HFFc6 (cell line): Measurements from ENCODE around the gene MAGI1. TPM values are rescaled to one million over a fixed set of nuclear protein-coding genes. Genes with fewer than 3 reads are reported as not detected.
A peak's percentile ranks its signal among the peaks of the same experiment; 100 is the strongest.

Experiments
- DNase-seq: peaks from one replicate; pipeline ENCODE4 v3.0.0-alpha.2; 2018
- H3K27ac Mint-ChIP-seq: 2 replicates; pipeline ENCODE4 v1.8.0; 2020; ENCODE audit warnings: mild to moderate bottlenecking, mixed read lengths
- H3K27me3 Mint-ChIP-seq: 2 replicates; pipeline ENCODE4 v1.8.0; 2021; ENCODE audit warnings: mild to moderate bottlenecking, moderate library complexity, mixed read lengths; ENCODE audit not compliant: insufficient read depth
- H3K36me3 Mint-ChIP-seq: 2 replicates; pipeline ENCODE4 v1.8.0; 2021; ENCODE audit warnings: low read depth, mixed read lengths
- H3K4me1 Mint-ChIP-seq: 2 replicates; pipeline ENCODE4 v1.8.0; 2020; ENCODE audit warnings: low read depth, mixed read lengths
- H3K4me3 Mint-ChIP-seq: 2 replicates; pipeline ENCODE4 v1.8.0; 2020; ENCODE audit warnings: mild to moderate bottlenecking, moderate library complexity, mixed read lengths
- H3K9me3 Mint-ChIP-seq: 2 replicates; pipeline ENCODE4 v1.8.0; 2020; ENCODE audit warnings: mild to moderate bottlenecking, mixed read lengths
- total RNA-seq, 6 experiments: library from RNA; stranded (reverse); fragmentation: NEBNext Ultra II Directional; extraction: Animal tissue kit (Norgen Biotek cat#: 25700); gene quantifications; 2 replicates in 1 of 6; 3 replicates in 5 of 6; pipeline ENCODE4 v1.2.3, GENCODE V29; 2021
- TF ChIP-seq, protein P1 (sequence below): fragments of 200-600 bp; sonication (generic); IDR thresholded peaks from 2 replicates; pipeline ENCODE4 v1.5.0; 2021; ENCODE audit warnings: antibody characterized with exemption, mild to moderate bottlenecking

MAGI1 gene
- total RNA-seq, 6 experiments from 2014 or later: 21.1 to 30.5 (median 22.4) TPM

DNA sequence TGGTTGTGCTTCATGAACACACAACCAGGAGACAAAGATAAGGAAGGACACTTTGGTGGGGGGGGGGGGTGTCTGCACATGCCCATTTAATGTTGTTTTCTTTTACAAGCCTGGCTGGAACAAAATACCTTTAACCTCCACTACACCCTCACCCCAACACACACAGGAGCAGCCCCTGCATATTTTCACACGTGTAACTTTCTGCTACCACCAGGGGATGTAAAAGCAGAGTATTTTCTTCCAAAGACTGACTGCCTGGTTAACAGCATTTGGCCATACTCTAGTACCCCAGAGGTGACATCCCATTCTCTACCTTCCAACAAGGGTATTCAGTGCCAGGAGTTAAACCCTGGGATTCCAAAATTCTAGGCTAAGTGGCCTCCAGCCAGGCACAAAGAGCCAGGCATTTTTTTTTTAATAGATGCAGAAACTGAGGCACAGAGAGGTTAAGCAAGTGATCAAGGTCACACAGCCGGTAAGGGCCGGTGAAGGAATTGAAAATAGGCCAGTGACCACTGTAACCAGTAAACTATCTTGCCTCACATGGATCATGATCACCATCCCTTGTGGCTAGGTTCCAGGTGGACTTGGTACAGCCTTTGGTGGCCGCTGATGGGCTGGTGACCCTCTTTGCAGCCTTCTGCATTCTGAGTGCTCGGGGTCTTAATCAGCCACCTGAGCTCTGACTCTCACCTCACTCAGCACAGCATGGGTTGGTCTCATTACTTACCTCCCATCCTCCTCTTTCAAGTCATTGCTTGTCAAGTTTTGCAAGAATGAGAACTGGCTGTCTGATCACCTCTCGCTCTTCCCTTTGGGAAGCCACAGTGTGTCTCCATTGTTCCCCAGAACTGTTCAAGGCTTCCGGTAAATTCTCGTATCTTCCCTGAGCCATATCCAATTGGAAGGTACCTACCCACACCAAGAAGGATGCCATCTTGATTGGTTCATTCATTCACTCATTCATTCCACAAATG is 20.4 kb downstream of the MAGI1 start:
- DNase-seq: no peak
- H3K36me3 Mint-ChIP-seq: no peaks in the 10 kb centered on the region
- no peak overlapping the region for H3K4me3 Mint-ChIP-seq
- H3K4me1 Mint-ChIP-seq: peaks cover 43% of the 10 kb centered on the region
- H3K27ac Mint-ChIP-seq: no peak overlapping the region
- H3K27me3 Mint-ChIP-seq: no peaks in the 10 kb centered on the region; the same call in 1 of the 2 replicates
- H3K9me3 Mint-ChIP-seq: no peaks in the 10 kb centered on the region
- TF ChIP-seq, protein P1, sequence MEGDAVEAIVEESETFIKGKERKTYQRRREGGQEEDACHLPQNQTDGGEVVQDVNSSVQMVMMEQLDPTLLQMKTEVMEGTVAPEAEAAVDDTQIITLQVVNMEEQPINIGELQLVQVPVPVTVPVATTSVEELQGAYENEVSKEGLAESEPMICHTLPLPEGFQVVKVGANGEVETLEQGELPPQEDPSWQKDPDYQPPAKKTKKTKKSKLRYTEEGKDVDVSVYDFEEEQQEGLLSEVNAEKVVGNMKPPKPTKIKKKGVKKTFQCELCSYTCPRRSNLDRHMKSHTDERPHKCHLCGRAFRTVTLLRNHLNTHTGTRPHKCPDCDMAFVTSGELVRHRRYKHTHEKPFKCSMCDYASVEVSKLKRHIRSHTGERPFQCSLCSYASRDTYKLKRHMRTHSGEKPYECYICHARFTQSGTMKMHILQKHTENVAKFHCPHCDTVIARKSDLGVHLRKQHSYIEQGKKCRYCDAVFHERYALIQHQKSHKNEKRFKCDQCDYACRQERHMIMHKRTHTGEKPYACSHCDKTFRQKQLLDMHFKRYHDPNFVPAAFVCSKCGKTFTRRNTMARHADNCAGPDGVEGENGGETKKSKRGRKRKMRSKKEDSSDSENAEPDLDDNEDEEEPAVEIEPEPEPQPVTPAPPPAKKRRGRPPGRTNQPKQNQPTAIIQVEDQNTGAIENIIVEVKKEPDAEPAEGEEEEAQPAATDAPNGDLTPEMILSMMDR: 0 out of 2 replicates have a peak, but pooled peaks have one; percentile 15

DNA sequence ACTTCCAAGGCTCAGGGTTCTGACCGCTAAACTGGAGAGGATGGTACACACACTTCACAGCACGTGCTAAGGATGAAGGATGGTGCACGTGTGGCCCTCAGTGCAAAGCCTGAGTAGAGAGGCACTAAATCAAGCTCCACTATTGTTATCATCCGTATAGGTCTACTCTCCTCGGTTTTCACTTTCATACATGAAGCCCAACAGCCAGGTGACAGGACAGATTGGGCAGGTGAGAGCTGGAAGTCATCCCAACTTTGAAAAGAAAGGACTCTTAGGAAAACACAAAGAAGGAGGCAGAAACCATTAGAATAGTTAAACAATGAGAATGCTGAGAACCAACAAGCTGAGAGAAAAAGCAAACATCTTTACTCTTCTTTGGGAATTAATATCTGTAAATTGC is 21.1 kb downstream of the MAGI1 start:
- Mint-ChIP-seq H3K4me1 (peaks cover 35% of the 10 kb centered on the region), H3K9me3 (no peaks in the 10 kb centered on the region), H3K36me3 (no peaks in the 10 kb centered on the region), H3K4me3 (no peak overlapping the region), H3K27ac (no peak overlapping the region), H3K27me3 (no peaks in the 10 kb centered on the region; the same call in 1 of the 2 replicates)
- no peak for DNase-seq
- TF ChIP-seq, protein P1: no peak

DNA sequence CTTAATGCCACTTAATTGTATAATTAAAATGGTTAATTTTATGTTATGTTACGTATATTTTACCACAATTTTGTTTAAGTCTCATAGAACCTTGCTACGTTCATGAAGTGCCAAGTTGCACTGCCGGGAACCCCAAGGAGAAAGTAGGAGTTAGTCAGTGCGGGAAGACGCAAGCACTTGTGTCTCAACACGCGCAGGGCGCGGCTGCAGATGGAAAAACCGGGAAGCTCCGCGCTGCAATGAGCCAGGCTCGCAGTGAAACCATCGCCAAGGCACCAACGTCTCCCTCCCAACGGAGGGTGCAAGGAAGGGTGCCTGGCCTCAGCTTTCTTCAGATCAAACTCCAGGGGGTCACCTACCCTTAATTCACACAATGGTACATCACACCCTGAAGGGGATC is 21.6 kb downstream of the MAGI1 start:
- H3K4me3 Mint-ChIP-seq: no peak overlapping the region
- no peaks in the 10 kb centered on the region; the same call in 1 of the 2 replicates for H3K27me3 Mint-ChIP-seq
- H3K9me3 Mint-ChIP-seq: no peaks in the 10 kb centered on the region
- no peak for DNase-seq
- no peaks in the 10 kb centered on the region for H3K36me3 Mint-ChIP-seq
- H3K27ac Mint-ChIP-seq: no peak overlapping the region
- peaks cover 32% of the 10 kb centered on the region for H3K4me1 Mint-ChIP-seq
- TF ChIP-seq, protein P1: no peak

DNA sequence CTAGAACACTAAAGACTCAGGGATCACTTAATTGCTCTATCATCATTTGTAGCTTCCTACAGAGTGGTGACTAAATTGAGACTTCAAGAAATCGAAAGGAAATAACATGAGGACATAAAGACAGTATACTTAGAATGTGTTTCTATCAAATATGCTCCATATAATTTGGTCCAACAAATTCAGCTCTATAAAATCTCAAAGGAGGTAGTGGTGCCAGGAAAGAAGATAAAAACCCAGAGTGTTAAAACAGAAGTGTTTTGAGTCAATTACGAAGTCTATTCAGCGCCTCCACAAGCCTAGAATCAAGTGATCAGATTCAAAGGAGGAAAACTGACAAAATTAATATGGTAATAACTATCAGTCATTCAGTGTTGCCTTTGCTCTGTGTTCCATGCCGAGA is 22.9 kb downstream of the MAGI1 start:
- Mint-ChIP-seq H3K9me3 (no peaks in the 10 kb centered on the region), H3K27ac (no peak overlapping the region), H3K4me1 (peaks cover 32% of the 10 kb centered on the region), H3K27me3 (no peaks in the 10 kb centered on the region; the same call in 1 of the 2 replicates), H3K36me3 (no peaks in the 10 kb centered on the region), H3K4me3 (no peak overlapping the region)
- TF ChIP-seq, protein P1: no peak
- no peak for DNase-seq

DNA sequence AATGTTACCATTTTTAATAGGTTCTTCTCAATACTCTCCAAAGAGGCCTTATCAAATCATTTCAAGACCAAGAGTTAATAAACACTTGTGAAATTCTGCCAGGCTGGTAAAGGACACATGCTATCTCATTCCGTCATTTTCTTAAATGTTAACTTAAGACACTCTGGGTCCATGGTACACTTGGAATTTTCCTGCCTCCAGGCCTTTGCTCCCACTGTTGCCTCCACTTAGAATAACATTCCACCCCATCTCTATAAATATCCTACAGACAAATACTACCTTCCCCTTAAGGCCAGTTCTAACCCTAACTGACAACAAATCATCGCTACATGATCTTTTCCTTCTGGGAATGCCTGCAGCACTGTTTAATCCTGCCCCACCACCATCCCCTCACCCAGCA is 24.1 kb downstream of the MAGI1 start:
- DNase-seq: no peak
- Mint-ChIP-seq H3K9me3 (no peaks in the 10 kb centered on the region), H3K4me3 (no peak overlapping the region), H3K4me1 (peaks cover 38% of the 10 kb centered on the region), H3K27ac (peak overlapping the region; percentile 13; the same call in 1 of the 2 replicates), H3K27me3 (no peaks in the 10 kb centered on the region; the same call in 1 of the 2 replicates), H3K36me3 (no peaks in the 10 kb centered on the region)
- TF ChIP-seq, protein P1: no peak
